Measurements from ENCODE around the gene CGB3.
A peak's percentile ranks its signal among the peaks of the same experiment; 100 is the strongest.
"Not testable (repeated sequence)": the region's sequence is repeated elsewhere in the genome, so short reads cannot be mapped to it uniquely, and the experiment has no call there.

CGB3 gene

DNA sequence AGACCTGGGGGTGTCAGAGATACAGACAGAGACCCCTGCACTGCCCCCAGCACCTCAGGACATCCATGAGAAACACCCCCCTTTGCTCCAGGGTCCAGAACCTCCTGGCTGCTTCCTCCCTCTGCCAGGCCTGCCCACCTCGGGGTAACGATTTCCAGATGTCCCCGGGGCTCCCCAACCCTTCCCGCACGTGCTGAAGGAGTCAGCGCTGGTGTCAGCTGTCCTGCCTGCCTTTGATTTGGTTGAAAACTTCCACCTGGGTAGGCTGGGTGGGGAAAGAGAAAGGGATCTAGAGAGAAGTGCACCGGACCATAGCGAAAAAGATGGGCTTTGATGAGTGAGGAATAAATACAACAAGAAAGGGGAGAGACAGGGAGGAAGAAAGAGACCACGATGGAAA, 34.9 kb upstream of the CGB3 start:
- no peaks in the 10 kb centered on the region for H3K9me3 ChIP-seq (ENCODE audit: control insufficient read depth, insufficient read depth, low read length)
- no peak overlapping the region for H3K9ac ChIP-seq (ENCODE audit: low read depth, low read length)
- H3K27ac ChIP-seq (ENCODE audit: low read depth, low read length): no peak overlapping the region
- H3K36me3 ChIP-seq (ENCODE audit: control insufficient read depth, insufficient read depth, low read length): no peaks in the 10 kb centered on the region
- H3K4me3 ChIP-seq (ENCODE audit: low read depth, low read length): no peak overlapping the region
- peaks cover 47% of the 10 kb centered on the region for H3K27me3 ChIP-seq (ENCODE audit: control insufficient read depth, insufficient read depth, low read length)
- peaks cover 20% of the 10 kb centered on the region for H3K4me1 ChIP-seq (ENCODE audit: control insufficient read depth, insufficient read depth, low read length)

GRCh38 chr19:49058562-49058961, 34.4 kb upstream of the CGB3 start:
- Histone ChIP-seq H3K9me3 (ENCODE audit: control insufficient read depth, insufficient read depth, low read length) (no peaks in the 10 kb centered on the region), H3K4me3 (ENCODE audit: low read depth, low read length) (no peak overlapping the region), H3K4me1 (ENCODE audit: control insufficient read depth, insufficient read depth, low read length) (peaks cover 15% of the 10 kb centered on the region), H3K36me3 (ENCODE audit: control insufficient read depth, insufficient read depth, low read length) (no peaks in the 10 kb centered on the region), H3K9ac (ENCODE audit: low read depth, low read length) (no peak overlapping the region), H3K27ac (ENCODE audit: low read depth, low read length) (no peak overlapping the region), H3K27me3 (ENCODE audit: control insufficient read depth, insufficient read depth, low read length) (peaks cover 47% of the 10 kb centered on the region)

- Histone ChIP-seq H3K9ac (ENCODE audit: low read depth, low read length) (no peak within 1 kb of the TSS), H3K4me3 (ENCODE audit: low read depth, low read length) (peak within 1 kb of the TSS; percentile 58), H3K36me3 (ENCODE audit: control insufficient read depth, insufficient read depth, low read length) (no peaks in the 10 kb centered on the region), H3K27ac (ENCODE audit: low read depth, low read length) (no peak within 1 kb of the TSS), H3K9me3 (ENCODE audit: control insufficient read depth, insufficient read depth, low read length) (no peaks in the 10 kb centered on the region), H3K27me3 (ENCODE audit: control insufficient read depth, insufficient read depth, low read length) (peaks cover 47% of the 10 kb centered on the region), H3K4me1 (ENCODE audit: control insufficient read depth, insufficient read depth, low read length) (peaks cover 13% of the 10 kb centered on the region)
Measured at GRCh38 chr19:49057636-49058234, 33.6 kb upstream of the CGB3 start, which contains the start of gene CGB7. TSS of gene CGB7 (minus strand) at chr19:49057749. CDS start at chr19:49055375, 2,374 bp downstream.

GRCh38 chr19:49056902-49057596, 32.9 kb upstream of the CGB3 start:
- H3K9me3 ChIP-seq (ENCODE audit: control insufficient read depth, insufficient read depth, low read length); H3K9ac ChIP-seq (ENCODE audit: low read depth, low read length); H3K36me3 ChIP-seq (ENCODE audit: control insufficient read depth, insufficient read depth, low read length); H3K27ac ChIP-seq (ENCODE audit: low read depth, low read length): not testable (repeated sequence)
- H3K27me3 ChIP-seq (ENCODE audit: control insufficient read depth, insufficient read depth, low read length): peaks cover 47% of the 10 kb centered on the region
- H3K4me3 ChIP-seq (ENCODE audit: low read depth, low read length): peak overlapping the region; percentile 58
- peaks cover 13% of the 10 kb centered on the region for H3K4me1 ChIP-seq (ENCODE audit: control insufficient read depth, insufficient read depth, low read length)

DNA sequence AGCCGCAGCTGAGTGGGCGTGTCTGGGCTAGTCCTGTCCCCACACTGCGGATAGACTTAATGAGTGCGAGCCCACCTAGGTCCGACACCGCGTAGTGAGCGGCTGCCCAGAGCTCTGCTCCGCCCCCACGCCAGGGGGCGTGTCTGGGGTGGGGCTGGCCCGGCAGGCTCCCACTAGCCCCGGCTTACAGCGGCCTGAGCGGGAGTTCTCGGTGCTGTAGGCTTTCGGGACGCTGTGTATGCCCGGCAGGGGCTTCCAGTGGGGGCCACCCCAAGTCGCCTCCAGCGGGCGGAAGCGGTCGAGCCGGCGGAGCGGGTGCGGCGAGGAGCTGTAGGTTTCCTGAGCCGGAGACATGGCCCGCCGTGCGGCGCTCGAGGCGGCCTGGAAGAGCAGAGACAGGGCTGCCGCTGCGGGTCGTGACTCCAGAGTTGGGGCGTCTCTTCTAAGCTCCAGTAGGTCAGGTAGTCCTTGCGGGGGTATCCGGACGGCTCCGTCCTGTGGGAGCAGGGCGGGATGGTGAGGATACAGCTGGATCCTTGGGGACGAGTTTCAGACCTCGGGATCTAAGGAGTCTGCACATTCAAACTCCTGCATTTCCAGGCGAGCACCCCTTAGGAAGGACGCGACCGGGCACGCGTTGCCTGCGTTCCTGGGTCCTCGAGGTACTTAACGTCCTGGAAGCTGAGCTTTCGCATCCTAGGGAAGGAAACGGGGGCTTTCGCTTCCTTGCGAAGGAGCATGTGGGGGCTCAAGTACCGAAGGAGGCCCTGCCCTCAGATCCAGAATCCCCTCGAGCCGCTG, 32.2 kb upstream of the CGB3 start:
- Histone ChIP-seq H3K9me3 (ENCODE audit: control insufficient read depth, insufficient read depth, low read length) (no peaks in the 10 kb centered on the region), H3K4me1 (ENCODE audit: control insufficient read depth, insufficient read depth, low read length) (peaks cover 13% of the 10 kb centered on the region), H3K27me3 (ENCODE audit: control insufficient read depth, insufficient read depth, low read length) (peaks cover 47% of the 10 kb centered on the region), H3K36me3 (ENCODE audit: control insufficient read depth, insufficient read depth, low read length) (no peaks in the 10 kb centered on the region), H3K9ac (ENCODE audit: low read depth, low read length) (no peak overlapping the region), H3K4me3 (ENCODE audit: low read depth, low read length) (peak overlapping the region; percentile 58), H3K27ac (ENCODE audit: low read depth, low read length) (no peak overlapping the region)

DNA sequence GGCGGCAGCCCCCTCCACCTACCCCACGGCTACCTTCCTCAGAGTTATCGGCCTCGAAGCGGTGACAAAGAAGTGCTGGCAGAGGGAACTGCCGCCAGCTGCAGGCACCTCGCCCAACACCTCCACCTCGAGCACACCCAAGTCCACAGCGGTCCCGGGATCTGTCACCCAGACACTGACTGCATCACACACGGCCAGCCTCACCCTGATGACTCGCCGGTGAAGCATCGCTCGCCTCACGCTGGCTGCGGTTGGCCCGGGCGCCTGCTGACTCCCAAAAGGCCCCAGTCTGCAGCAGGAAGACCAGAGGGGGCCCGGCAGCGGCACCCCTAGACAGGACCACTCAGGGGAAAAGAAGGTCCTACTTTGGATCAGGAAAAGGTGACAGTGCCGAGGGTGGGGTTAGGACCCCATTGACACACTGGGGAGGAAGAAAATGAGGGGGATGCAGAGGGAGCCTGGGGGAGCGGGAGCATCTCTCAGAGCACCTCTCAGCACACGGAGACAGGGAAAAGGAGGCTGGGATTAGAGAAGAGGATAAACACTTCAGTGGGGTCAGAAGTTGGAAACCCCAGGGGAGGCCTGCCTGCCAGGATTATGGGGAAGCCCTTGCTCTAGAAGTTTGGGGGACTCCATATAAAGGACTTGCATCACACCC, 26.4 kb upstream of the CGB3 start:
- H3K36me3 ChIP-seq (ENCODE audit: control insufficient read depth, insufficient read depth, low read length); H3K9ac ChIP-seq (ENCODE audit: low read depth, low read length); H3K4me3 ChIP-seq (ENCODE audit: low read depth, low read length); H3K27ac ChIP-seq (ENCODE audit: low read depth, low read length); H3K27me3 ChIP-seq (ENCODE audit: control insufficient read depth, insufficient read depth, low read length); H3K9me3 ChIP-seq (ENCODE audit: control insufficient read depth, insufficient read depth, low read length); H3K4me1 ChIP-seq (ENCODE audit: control insufficient read depth, insufficient read depth, low read length): not testable (repeated sequence)

DNA sequence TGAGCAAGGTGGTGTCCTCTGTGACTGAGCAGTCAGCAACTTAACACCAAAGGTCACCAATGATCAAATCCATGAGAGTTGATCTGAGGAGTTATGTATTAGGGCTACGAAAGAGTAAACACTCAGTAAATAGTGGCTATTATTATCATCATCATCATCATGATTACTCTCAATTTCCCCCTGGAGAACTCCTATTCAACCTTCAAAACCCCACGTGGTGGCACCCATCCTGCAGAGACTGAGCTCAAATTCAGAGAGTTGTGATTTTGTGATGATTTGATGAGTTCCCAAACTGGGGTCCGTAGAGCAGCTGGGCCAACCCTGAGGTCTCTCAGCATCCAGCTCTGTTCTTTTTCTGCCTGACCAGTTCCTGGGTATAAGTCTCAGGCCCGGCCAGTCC, 25.7 kb upstream of the CGB3 start:
- not testable (repeated sequence) for H3K4me1 ChIP-seq (ENCODE audit: control insufficient read depth, insufficient read depth, low read length); H3K27me3 ChIP-seq (ENCODE audit: control insufficient read depth, insufficient read depth, low read length); H3K36me3 ChIP-seq (ENCODE audit: control insufficient read depth, insufficient read depth, low read length); H3K9ac ChIP-seq (ENCODE audit: low read depth, low read length); H3K27ac ChIP-seq (ENCODE audit: low read depth, low read length); H3K9me3 ChIP-seq (ENCODE audit: control insufficient read depth, insufficient read depth, low read length); H3K4me3 ChIP-seq (ENCODE audit: low read depth, low read length)

DNA sequence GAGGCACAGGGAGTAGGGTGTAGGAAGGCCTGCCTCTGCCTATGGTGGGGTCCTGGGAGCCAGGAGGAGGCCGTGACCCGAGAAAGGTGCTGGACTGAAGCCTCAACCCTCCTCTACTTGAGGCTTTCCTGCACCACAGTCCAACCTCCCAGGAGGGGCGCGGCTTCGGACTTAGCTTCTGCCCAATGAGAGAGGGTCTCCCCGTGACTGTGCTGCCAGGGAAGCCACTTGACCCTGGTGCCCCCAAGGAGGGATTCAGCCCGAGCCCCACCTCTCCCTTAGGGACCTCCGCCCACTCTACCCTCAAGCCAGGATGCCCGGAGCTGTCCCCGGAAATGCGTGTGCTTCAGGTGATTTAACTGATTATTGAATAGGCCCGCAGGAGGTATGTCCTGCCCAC, 24.9 kb upstream of the CGB3 start, which contains the start of gene CGB8:
Gene CGB8, minus strand, starts transcription at position 101 of the 400 bp plus-strand sequence. CDS start 372 bp downstream, outside the sequence.
- H3K4me3 ChIP-seq (ENCODE audit: low read depth, low read length); H3K36me3 ChIP-seq (ENCODE audit: control insufficient read depth, insufficient read depth, low read length); H3K9ac ChIP-seq (ENCODE audit: low read depth, low read length); H3K9me3 ChIP-seq (ENCODE audit: control insufficient read depth, insufficient read depth, low read length); H3K4me1 ChIP-seq (ENCODE audit: control insufficient read depth, insufficient read depth, low read length); H3K27ac ChIP-seq (ENCODE audit: low read depth, low read length); H3K27me3 ChIP-seq (ENCODE audit: control insufficient read depth, insufficient read depth, low read length): not testable (repeated sequence)

GRCh38 chr19:49043548-49043947, 19.4 kb upstream of the CGB3 start, which contains the start of gene CGB5:
TSS of gene CGB5 (plus strand) at chr19:49043848. CDS start at chr19:49044210, 362 bp downstream.
- H3K27me3 ChIP-seq (ENCODE audit: control insufficient read depth, insufficient read depth, low read length): not testable (repeated sequence)

DNA sequence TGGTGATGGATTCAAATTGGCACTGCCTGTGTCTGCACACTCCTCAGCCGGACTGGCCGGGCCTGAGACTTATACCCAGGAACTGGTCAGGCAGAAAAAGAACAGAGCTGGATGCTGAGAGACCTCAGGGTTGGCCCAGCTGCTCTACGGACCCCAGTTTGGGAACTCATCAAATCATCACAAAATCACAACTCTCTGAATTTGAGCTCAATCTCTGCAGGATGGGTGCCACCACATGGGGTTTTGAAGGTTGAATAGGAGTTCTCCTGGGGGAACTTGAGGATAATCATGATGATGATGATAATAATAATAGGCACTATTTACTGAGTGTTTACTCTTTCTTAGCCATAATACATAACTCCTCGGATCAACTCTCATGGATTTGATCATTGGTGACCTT, 18.5 kb upstream of the CGB3 start:
- not testable (repeated sequence) for H3K4me3 ChIP-seq (ENCODE audit: low read depth, low read length); H3K9me3 ChIP-seq (ENCODE audit: control insufficient read depth, insufficient read depth, low read length); H3K9ac ChIP-seq (ENCODE audit: low read depth, low read length); H3K4me1 ChIP-seq (ENCODE audit: control insufficient read depth, insufficient read depth, low read length); H3K27ac ChIP-seq (ENCODE audit: low read depth, low read length); H3K27me3 ChIP-seq (ENCODE audit: control insufficient read depth, insufficient read depth, low read length); H3K36me3 ChIP-seq (ENCODE audit: control insufficient read depth, insufficient read depth, low read length)

More at GRCh38 chr19:49043548-49043947, 19.4 kb upstream of the CGB3 start, which contains the start of gene CGB5:
- not testable (repeated sequence) for H3K9ac ChIP-seq (ENCODE audit: low read depth, low read length); H3K4me3 ChIP-seq (ENCODE audit: low read depth, low read length); H3K27ac ChIP-seq (ENCODE audit: low read depth, low read length); H3K4me1 ChIP-seq (ENCODE audit: control insufficient read depth, insufficient read depth, low read length); H3K36me3 ChIP-seq (ENCODE audit: control insufficient read depth, insufficient read depth, low read length); H3K9me3 ChIP-seq (ENCODE audit: control insufficient read depth, insufficient read depth, low read length)

Measured in HUES48 (cell line).